HG03066 (cell line): Measurements from ENCODE around the gene WNT2B.

Source experiments
- ATAC-seq: cut with Tn5 transposase; IDR thresholded peaks from one replicate; pipeline ENCODE4 v1.9.1; 2021; ENCODE audit warnings: low read depth; ENCODE audit not compliant: unreplicated experiment

Gene WNT2B

GRCh38 chr1:112504661-112505399 lies 3.9 kb upstream of the WNT2B start:
- no peak for ATAC-seq

- ATAC-seq, result no peak
Measured at GRCh38 chr1:112505400-112505785, 3.4 kb upstream of the WNT2B start.

DNA sequence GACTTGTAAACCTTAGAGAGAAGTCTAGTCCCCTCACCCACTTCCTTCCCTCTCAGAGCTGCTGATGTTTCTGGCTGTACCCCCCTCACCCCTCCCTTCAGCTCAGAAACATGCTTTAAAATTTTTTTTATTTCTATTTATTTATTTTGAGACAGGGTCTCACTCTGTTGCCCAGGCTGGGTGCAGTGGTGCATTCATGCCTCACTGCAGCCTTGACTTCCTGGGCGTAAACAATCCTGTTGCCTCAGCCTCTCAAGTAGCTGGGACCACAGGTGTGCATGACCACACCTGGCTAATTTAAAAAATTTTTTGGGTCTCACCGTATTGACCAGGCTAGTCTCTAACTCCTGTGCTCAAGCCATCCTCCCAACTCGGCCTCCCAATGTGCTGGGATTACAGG lies 2.9 kb upstream of the WNT2B start:
- no peak for ATAC-seq

DNA sequence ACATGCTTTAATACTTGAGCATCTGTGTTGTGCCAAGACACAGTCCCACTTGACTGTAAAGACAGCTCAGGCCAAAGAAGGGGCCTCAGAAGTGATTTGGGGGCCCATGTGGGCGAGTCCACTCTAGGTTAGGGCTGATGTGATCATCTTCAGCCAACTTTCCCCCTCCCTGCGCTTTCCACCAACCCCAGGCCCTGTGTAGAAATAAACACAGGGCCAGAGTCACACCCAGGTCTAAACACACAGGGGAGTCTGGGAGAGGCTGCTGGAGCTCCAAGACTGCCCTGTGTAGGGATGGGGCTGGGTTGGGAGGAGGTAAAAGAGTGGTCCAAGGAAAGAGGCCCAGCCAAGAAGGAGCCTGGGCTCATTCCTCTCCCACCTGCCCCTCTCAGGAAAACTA lies 2.5 kb upstream of the WNT2B start:
- no peak for ATAC-seq

GRCh38 chr1:112506731-112507130 lies 2.0 kb upstream of the WNT2B start:
- ATAC-seq, result no peak

- ATAC-seq, result no peak
Measured at GRCh38 chr1:112507336-112507735, 1.4 kb upstream of the WNT2B start.

- no peak for ATAC-seq
Measured at GRCh38 chr1:112507921-112508277, 866 bp upstream of the WNT2B start.

DNA sequence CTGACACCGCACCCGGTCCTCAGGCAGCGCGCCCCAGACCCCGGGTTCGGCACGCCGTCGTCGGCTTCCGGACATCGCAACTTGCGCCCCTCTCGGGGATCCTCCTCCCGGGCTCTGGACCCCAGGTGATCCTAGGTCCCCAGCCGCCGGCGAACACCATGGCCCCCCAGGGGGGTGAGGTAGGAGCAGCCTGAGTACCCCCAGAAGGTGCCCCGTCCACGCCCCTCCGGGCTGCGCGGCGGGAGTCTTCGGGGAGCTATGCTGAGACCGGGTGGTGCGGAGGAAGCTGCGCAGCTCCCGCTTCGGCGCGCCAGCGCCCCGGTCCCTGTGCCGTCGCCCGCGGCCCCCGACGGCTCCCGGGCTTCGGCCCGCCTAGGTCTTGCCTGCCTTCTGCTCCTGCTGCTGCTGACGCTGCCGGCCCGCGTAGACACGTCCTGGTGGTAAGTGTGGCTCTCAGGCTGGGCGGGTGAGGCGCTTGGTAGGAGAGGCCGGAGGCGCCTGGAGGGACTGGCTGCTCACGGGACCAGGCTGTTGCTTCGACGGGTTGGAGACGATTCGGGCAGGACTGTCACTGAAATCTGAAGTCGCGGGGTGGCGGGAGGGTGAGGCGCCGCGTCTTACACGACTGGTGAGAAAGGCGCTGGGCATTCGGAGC lies 367 bp downstream of the WNT2B start:
- ATAC-seq, result no peak

GRCh38 chr1:112509660-112510178 lies 954 bp downstream of the WNT2B start:
- ATAC-seq, result no peak

DNA sequence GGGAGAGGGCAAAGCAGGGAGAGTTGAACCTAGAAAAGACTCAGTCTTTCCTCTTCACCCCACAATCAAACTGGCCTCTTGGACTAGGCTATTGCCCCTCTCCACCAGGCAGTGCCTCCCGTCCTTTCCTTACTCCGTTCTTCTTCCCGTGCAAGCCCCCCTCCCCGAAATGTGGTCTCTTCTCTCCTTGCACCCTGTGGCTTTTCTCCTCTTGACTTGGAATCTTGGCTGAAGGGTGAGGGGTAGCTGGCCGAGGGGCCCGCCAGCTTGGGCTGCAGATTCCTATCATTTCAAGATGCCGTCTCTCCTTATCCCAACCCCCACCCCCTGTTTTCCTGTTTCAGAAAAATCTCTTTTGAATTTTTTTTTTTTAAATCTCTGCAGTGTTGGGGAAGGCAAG lies 1.6 kb downstream of the WNT2B start:
- no peak for ATAC-seq

- no peak for ATAC-seq
Measured at GRCh38 chr1:112511897-112512296, 3.1 kb downstream of the WNT2B start.

DNA sequence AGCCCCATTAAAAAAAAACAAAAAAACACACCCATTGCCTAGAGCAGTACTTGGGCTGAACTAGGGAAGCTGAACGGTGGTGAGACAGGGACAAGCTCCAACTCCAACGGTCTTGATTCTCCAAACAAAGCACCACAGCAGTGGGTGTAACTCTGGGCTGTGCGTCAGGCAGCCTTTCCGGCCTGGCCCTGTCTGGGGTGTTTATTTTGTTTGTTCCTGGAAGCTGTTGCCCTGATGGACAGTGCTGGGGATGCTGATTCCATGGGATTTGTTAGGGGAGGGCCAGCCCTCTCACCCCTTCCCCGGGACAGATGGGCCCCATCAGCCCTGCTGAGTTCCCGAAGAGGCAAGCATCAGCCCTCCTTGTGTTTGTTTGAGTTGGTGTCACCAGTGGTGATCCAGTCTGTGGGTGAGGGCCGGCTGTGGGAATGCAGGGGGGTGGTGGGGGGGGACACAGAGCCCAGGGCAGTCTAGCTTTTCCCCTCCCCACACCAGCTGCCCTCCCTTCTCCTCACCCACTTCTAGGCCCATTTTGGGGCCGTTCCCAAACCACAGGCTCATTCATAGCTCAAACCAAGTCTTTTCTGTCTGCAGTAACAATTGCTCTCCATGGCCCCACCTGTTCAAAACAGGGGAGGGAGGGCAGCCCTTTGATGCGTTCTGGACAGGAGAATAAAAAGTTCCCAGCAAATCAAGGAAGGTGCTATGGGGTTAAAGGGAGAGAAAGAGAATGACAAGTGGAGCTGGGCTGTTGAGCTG lies 4.5 kb downstream of the WNT2B start:
- no peak for ATAC-seq

DNA sequence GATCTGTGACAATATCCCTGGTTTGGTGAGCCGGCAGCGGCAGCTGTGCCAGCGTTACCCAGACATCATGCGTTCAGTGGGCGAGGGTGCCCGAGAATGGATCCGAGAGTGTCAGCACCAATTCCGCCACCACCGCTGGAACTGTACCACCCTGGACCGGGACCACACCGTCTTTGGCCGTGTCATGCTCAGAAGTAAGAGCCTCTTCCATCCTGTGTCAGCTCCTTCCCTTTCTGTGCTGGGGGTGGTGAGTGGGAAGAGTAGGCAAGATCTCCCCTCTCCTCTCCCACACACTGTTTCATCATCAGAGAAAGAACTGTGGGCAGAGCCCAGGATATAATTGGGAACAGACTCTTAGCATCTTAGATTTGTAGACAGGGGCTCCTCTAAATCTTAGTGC lies 6.1 kb downstream of the WNT2B start:
- ATAC-seq, result no peak

DNA sequence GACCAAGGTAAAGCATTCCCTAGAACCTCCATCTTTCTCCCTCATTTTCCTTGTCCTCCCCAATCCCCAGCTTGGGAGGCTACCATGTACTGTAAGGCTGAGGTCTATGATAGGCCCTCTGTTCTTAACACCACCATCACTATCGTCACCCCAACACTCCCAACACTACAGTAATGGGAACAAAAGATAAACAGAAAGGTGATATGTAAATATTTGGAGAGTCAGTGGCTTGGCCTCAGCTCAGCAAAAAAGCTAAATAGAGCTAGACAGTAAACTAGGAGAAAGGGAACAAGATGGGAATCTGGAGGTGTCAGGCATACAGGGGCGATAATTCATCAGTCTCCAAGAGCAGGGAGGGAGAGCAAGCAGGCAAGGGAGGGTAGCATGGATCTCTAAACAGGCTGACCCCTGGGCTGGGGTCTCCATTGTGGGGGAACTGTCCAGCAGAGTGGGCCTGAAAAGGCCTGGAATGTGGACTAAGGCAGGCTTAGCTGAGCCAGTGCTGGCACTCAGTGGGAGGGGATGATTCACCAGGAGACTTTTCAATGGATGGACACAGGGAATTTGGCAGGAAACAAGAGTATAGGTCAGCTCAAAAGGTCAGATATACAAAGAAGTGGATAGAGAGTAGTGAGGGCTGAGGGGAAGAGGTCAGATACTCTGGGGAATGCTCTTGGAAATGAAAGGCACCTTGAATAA lies 6.7 kb downstream of the WNT2B start:
- no peak for ATAC-seq

DNA sequence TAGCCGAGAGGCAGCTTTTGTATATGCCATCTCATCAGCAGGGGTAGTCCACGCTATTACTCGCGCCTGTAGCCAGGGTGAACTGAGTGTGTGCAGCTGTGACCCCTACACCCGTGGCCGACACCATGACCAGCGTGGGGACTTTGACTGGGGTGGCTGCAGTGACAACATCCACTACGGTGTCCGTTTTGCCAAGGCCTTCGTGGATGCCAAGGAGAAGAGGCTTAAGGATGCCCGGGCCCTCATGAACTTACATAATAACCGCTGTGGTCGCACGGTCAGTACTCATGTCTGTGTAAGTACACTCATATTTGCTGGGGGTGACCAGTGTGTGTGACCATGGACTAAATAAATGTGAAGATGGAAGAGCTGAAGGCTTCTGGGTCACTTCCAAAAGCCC lies 7.4 kb downstream of the WNT2B start:
- ATAC-seq, result no peak

DNA sequence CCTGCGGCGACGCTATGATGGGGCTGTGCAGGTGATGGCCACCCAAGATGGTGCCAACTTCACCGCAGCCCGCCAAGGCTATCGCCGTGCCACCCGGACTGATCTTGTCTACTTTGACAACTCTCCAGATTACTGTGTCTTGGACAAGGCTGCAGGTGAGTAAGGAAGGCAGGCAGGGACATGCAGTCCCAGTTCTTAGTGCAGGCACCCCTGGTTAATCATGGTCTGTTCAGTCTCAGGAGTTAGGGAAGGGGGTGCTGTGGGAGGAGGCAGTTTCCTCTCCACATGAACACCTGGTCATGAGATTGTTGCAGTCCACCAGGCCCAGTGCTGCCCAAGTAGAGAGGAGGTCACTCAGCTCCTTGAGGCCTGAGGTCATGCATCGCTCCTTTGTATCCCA lies 8.5 kb downstream of the WNT2B start:
- ATAC-seq, result no peak

- no peak for ATAC-seq
Measured at GRCh38 chr1:112517646-112518045, 8.9 kb downstream of the WNT2B start.

GRCh38 chr1:112518186-112518585 lies 9.4 kb downstream of the WNT2B start:
- no peak for ATAC-seq

- no peak for ATAC-seq
Measured at GRCh38 chr1:112520166-112520565, 11.4 kb downstream of the WNT2B start.

DNA sequence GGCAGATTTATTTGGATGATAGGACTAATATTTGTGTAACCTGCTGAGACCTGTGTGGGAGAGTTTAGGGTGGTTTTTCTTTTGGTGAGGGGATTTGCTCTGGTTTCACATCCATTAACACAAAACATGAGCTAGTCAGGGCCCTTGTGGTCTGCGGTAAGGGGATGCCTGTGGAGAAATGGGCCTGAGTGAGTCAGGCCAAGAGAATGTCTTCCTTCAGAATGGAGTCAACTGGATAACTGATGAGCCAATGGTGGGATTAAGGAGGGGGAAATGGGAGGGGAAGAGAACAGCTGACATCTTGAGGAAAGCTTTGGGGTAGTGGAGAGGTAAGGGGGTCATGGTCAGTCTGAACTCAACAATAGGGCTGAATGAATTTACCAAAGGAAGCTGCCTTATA lies 13.9 kb downstream of the WNT2B start:
- no peak for ATAC-seq

DNA sequence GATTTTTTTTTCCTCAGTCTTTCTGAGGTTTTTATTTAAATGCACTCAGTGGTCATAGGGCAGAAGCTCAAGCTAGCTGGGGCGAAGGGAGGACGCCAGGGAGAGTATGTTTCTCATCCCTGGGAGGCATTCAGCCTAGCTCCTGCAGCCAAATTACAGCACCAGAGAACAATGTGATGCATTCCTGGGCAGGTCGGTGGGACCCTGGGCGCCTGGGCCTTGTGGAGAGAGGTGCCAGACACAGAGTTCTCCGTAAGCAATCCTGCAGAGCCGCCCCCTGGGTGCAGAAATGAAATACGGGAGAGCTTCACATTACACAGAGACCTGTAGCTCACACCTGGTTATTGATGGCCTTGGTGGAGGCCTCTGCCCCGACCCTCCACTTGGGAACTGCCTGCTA lies 15.5 kb downstream of the WNT2B start:
- ATAC-seq, result no peak
